K562 (cell line): ENCODE results near the gene EIF1B. TPM values are rescaled to one million over a fixed set of nuclear protein-coding genes. Genes with fewer than 3 reads are reported as not detected.

Experiments used
- ATAC-seq: fragments of 200-7000 bp; cut with Tn5 transposase; 3 replicates; pipeline ENCODE4 v1.9.1; 2020; ENCODE audit warnings: moderate library complexity
- BruUV-seq: library from RNA; stranded (reverse); fragments of 400-500 nt; replicated peaks from 2 replicates; lab custom pipeline; 2021; lab: Mats Ljungman, UMichigan
- CTCF ChIA-PET: fragments of 300-600 bp; formaldehyde crosslinking; extraction: SDS; loops from one replicate; lab custom pipeline; 2021; ENCODE audit warnings: low intra/inter-chr PET ratio; lab: Yijun Ruan, JAX
- POLR2A ChIA-PET: fragments of 300-600, 350-650 bp; sonication (Branson Sonifier 250); formaldehyde crosslinking; extraction: SDS; loops from one replicate; lab custom pipeline; 2021; ENCODE audit warnings: antibody characterized with exemption, inconsistent platforms; lab: Yijun Ruan, JAX
- DNase-seq, 4 experiments: peaks; one replicate each; pipeline versions ENCODE4 v3.0.0 to v3.0.0-alpha.2; 2011 to 2018; ENCODE audit warnings: low spot score in 3 of 4, mixed read lengths in 3 of 4; ENCODE audit errors: extremely low read depth in 1 of 4
- FAIRE-seq: peaks from 2 replicates; lab custom pipeline; 2011; peaks lifted over from hg19 to GRCh38; lab: Jason Lieb, UNC
- H2AFZ ChIP-seq: 2 replicates; pipeline ENCODE4 v1.6.0; 2011; ENCODE audit warnings: low read depth, low read length, control low read depth, inconsistent platforms
- H3K27ac ChIP-seq: fragments of 200-600 bp; 3 replicates; pipeline ENCODE4 v1.8.0; 2011; ENCODE audit warnings: low read depth, mild to moderate bottlenecking, control low read depth, inconsistent platforms, low read length, moderate library complexity, mixed read lengths; ENCODE audit errors: extremely low read depth
- H3K27me3 ChIP-seq, 2 experiments: fragments of 300-600 bp in 1 of 2; 2 replicates in 1 of 2; 3 replicates in 1 of 2; pipeline versions ENCODE4 v1.6.0 to v1.8.0; 2011; ENCODE audit warnings: inconsistent platforms in 2 of 2, low read length in 2 of 2, mild to moderate bottlenecking in 1 of 2, mixed read lengths in 1 of 2, moderate library complexity in 1 of 2; ENCODE audit not compliant: control insufficient read depth in 2 of 2, insufficient read depth in 2 of 2
- H3K36me3 ChIP-seq: fragments of 300-600 bp; 3 replicates; pipeline ENCODE4 v1.8.0; 2011; ENCODE audit warnings: mild to moderate bottlenecking, low read length, inconsistent platforms; ENCODE audit not compliant: control insufficient read depth, insufficient read depth
- H3K4me1 ChIP-seq, 2 experiments: fragments of 200-600 bp in 1 of 2; replicated peaks in 1 of 2; 2 replicates in 1 of 2; 3 replicates in 1 of 2; pipeline versions ENCODE4 v1.5.1 to v1.8.0; 2011; ENCODE audit warnings: inconsistent platforms in 2 of 2, low read length in 2 of 2, mild to moderate bottlenecking in 1 of 2, mixed read lengths in 1 of 2, moderate library complexity in 1 of 2; ENCODE audit not compliant: control insufficient read depth in 2 of 2, insufficient read depth in 2 of 2
- H3K4me2 ChIP-seq: 2 replicates; pipeline ENCODE4 v1.6.1; 2011; ENCODE audit warnings: low read length, control low read depth, inconsistent platforms, mixed read lengths; ENCODE audit not compliant: insufficient read depth
- H3K4me3 ChIP-seq: fragments of 200-600 bp; sonication (generic), shearing (Covaris generic); 2 replicates; pipeline ENCODE4 v1.5.1; 2016; ENCODE audit warnings: control low read depth, inconsistent platforms
- H3K79me2 ChIP-seq: fragments of 200-600 bp; 3 replicates; pipeline ENCODE4 v1.8.0; 2011; ENCODE audit warnings: low read length, inconsistent platforms; ENCODE audit not compliant: control insufficient read depth, insufficient read depth
- H3K9ac ChIP-seq, 2 experiments: 2 replicates each; pipeline versions ENCODE4 v1.6.0 to v1.6.1; 2011; ENCODE audit warnings: low read depth in 2 of 2, low read length in 2 of 2, control low read depth in 1 of 2, inconsistent platforms in 1 of 2, mild to moderate bottlenecking in 1 of 2, mixed read lengths in 1 of 2; ENCODE audit not compliant: insufficient read depth in 1 of 2
- H3K9me1 ChIP-seq: one replicate; pipeline ENCODE4 v1.6.0; 2011; ENCODE audit warnings: inconsistent platforms, mild to moderate bottlenecking, low read length, moderate library complexity; ENCODE audit not compliant: control insufficient read depth, insufficient read depth
- H3K9me3 ChIP-seq: replicated peaks from 2 replicates; pipeline ENCODE4 v1.5.1; 2011; ENCODE audit warnings: low read depth, low read length, inconsistent platforms; ENCODE audit not compliant: control insufficient read depth, insufficient read depth
- H4K20me1 ChIP-seq: replicated peaks from 2 replicates; pipeline ENCODE4 v1.6.1; 2011; ENCODE audit warnings: low read length, inconsistent platforms, mixed read lengths; ENCODE audit not compliant: control insufficient read depth, insufficient read depth
- CAMTA2 ChIP-seq: fragments of 250-450 bp; sonication (Bioruptor Pico); conservative IDR thresholded peaks from 2 replicates; pipeline ENCODE4 v1.5.1; 2022
- CCAR2 ChIP-seq: fragments of 200-400 bp; formaldehyde crosslinking; IDR thresholded peaks from 2 replicates; pipeline ENCODE4 v1.6.1; 2017; ENCODE audit warnings: mild to moderate bottlenecking, low read depth, low read length
- CHD1 ChIP-seq: fragments of 200-600 bp; sonication (generic); IDR thresholded peaks from one replicate; pipeline ENCODE4 v1.6.1; 2012; ENCODE audit warnings: mild to moderate bottlenecking, moderate library complexity, low read length, inconsistent platforms
- DNMT1 ChIP-seq: fragments of 450-650 bp; IDR thresholded peaks from 2 replicates; pipeline ENCODE4 v1.6.1; 2016; ENCODE audit warnings: antibody characterized with exemption, mild to moderate bottlenecking
- MECOM ChIP-seq: fragments of 250-450 bp; sonication (Bioruptor Pico); IDR thresholded peaks from 2 replicates; pipeline ENCODE4 v1.8.0; 2022; ENCODE audit warnings: inconsistent platforms
- POLR2AphosphoS5 ChIP-seq: IDR thresholded peaks from 2 replicates; pipeline ENCODE4 v1.6.1; 2011; ENCODE audit warnings: mild to moderate bottlenecking, low read depth, low read length, moderate library complexity; ENCODE audit not compliant: control insufficient read depth, insufficient read depth
- RBM22 ChIP-seq: fragments of 200-400 bp; formaldehyde crosslinking; IDR thresholded peaks from 2 replicates; pipeline ENCODE4 v1.6.1; 2018; ENCODE audit warnings: low read length, low read depth; ENCODE audit not compliant: poor library complexity, severe bottlenecking
- TBL1XR1 ChIP-seq, 2 experiments: IDR thresholded peaks; 2 replicates each; pipeline ENCODE4 v1.6.1; 2012; ENCODE audit warnings: improper control_type of control experiment in 2 of 2, low read length in 2 of 2, mild to moderate bottlenecking in 1 of 2
- TRIM28 ChIP-seq: fragments of 450-650 bp; IDR thresholded peaks from 2 replicates; pipeline ENCODE4 v1.6.1; 2017
- ZFP1 ChIP-seq: fragments of 450-650 bp; formaldehyde crosslinking; IDR thresholded peaks from 2 replicates; pipeline ENCODE4 v1.4.0; 2020; ENCODE audit warnings: mild to moderate bottlenecking, mixed read lengths
- WGBS: fragments of 100-300 bp; shearing (Covaris generic); methylation state at CpG from one replicate; pipeline ENCODE4 v1.1.6; 2016; ENCODE audit warnings: low coverage, mixed read lengths; ENCODE audit not compliant: insufficient coverage; ENCODE audit errors: missing lambda C conversion rate; 5-methylcytosine and 5-hydroxymethylcytosine counted together
- in situ Hi-C: fragments of 300-500 bp; cut with MboI; formaldehyde crosslinking; loops from 4 replicates; pipeline ENCODE4 v1.15.0; 2018; ENCODE audit warnings: inconsistent platforms, mixed read lengths
- intact Hi-C: fragments of 100-400 bp; cut with micrococcal nuclease; formaldehyde crosslinking; loops from 2 replicates; pipeline ENCODE4 v1.14.2; 2022
- polyA plus RNA-seq, 8 experiments: library from polyadenylated mRNA; depleted of rRNA in 4 of 8; stranded (reverse) in 5 of 8; unstranded in 3 of 8; fragments of >200 nt; fragmentation: Nextera tagmentation in 2 of 8; fragmentation: Illumina TruSeq in 1 of 8; extraction: Ambion mirVana in 2 of 8; extraction: Trizol in 1 of 8; gene quantifications; 2 replicates each; pipeline versions ENCODE4 v1.2.1 to v1.2.3, GENCODE V29; 2011 to 2014; ENCODE audit warnings: inconsistent platforms in 1 of 8, missing spikeins in 1 of 8
- total RNA-seq, 7 experiments: library from RNA; depleted of rRNA in 6 of 7; stranded (reverse); fragments of >200 nt in 6 of 7; fragmentation: Illumina TruSeq in 2 of 7; extraction: Trizol in 2 of 7; gene quantifications; 2 replicates each; pipeline versions ENCODE4 v1.2.1 to v1.2.3, GENCODE V29; 2011 to 2021; ENCODE audit warnings: low replicate concordance in 1 of 7
- TF ChIP-seq, protein P1 (sequence below), 2 experiments: fragments of 450-650 bp; IDR thresholded peaks; 2 replicates each; pipeline ENCODE4 v1.6.1; 2016; ENCODE audit warnings: mild to moderate bottlenecking in 2 of 2, borderline replicate concordance in 1 of 2, low read depth in 1 of 2, moderate library complexity in 1 of 2
- TF ChIP-seq, protein P2 (sequence below): IDR thresholded peaks from 3 replicates; pipeline ENCODE4 v1.6.1; 2011; ENCODE audit warnings: borderline replicate concordance, mild to moderate bottlenecking; ENCODE audit not compliant: insufficient read length, insufficient read depth

The EIF1B gene
- total and polyA plus RNA-seq, 9 of the 15 experiments (the other 6 are each of a cell fraction or from before 2014, with no cell fraction given) = 18.1 to 184 (median 78.9) TPM

DNA sequence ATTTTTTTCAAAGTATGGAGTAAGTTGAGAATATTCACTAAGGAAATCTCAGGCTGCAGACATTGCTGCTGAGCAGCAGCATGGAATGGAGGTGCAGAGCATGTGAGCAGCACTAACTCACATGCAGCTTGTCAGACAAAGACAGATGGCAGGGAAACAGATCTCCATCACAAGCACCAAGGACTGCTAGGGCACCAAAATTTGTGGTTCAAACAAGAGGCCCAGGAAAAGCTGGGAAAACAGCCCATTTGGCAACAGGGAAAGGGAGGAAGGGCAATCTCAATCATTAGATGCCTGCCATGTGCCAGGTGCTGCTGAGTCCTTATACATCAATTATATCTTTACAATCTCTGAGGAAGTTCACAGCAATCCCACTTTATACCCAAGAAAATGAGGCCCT, 47.2 kb upstream of the EIF1B start (continued):
- TF ChIP-seq TBL1XR1 (IDR thresholded peaks at IDR 0.05; ENCODE audit: low read length in 2 of 2) (no peak), TRIM28 (no peak), DNMT1 (no peak), RBM22 (no peak), POLR2AphosphoS5 (no peak), CHD1 (no peak), CAMTA2 (CRISPR knock-in tag) (no peak), CCAR2 (no peak), ZFP1 (CRISPR knock-in tag) (no peak)

DNA sequence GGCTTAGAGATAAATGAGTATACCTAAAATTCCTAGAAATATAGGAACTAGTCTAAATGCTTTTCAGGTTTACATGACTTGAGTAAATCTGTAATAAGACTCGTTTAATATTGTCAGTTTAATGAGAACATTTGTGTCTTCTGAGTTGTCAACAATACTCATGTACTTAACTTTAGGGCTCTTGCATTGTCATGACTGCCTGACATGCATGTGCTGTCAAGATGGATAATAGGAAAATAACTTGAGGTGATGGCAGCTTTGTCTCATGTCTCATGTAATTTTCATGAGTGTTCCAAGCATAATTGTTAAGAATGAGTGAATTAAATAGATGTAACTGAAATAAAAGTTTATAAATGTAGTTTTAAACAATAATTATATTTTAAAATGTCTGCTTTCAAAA, 45.1 kb upstream of the EIF1B start:
- in situ Hi-C loops (no loop called here), intact Hi-C loops (no loop called here)
- Histone ChIP-seq H3K9ac (no peak overlapping the region), H3K36me3 (no peaks in the 10 kb centered on the region), H3K27me3 (peaks cover 0 to 4% of the 10 kb centered on the region in 2 experiments; a peak in 1 of 5 replicates), H3K4me3 (no peak overlapping the region), H4K20me1 (no peaks in the 10 kb centered on the region), H3K27ac (no peak overlapping the region), H3K4me2 (no peak overlapping the region), H3K9me3 (no peaks in the 10 kb centered on the region), H3K9me1 (no peaks in the 10 kb centered on the region), H3K79me2 (no peaks in the 10 kb centered on the region), H2AFZ (no peak overlapping the region), H3K4me1 (no peaks in the 10 kb centered on the region; a peak in 2 of 5 replicates)
- WGBS = 4% methylated on average over 1 of the region's 1 CpG
- DNase-seq (no peak), ATAC-seq (no peak), FAIRE-seq (no peak)
- no TSS peak for BruUV-seq
- ChIA-PET POLR2A (interaction anchor here (0.9 to 1.5 kb wide), 2 partner anchors 8 to 44 kb away, joined by 3 to 4 read pairs; no protein-coding TSS in a partner anchor), CTCF (no interaction called here)
- no peak for TF ChIP-seq MECOM (CRISPR knock-in tag)
- no peak for TF ChIP-seq ZFP1 (CRISPR knock-in tag)
- TF ChIP-seq, protein P1, sequence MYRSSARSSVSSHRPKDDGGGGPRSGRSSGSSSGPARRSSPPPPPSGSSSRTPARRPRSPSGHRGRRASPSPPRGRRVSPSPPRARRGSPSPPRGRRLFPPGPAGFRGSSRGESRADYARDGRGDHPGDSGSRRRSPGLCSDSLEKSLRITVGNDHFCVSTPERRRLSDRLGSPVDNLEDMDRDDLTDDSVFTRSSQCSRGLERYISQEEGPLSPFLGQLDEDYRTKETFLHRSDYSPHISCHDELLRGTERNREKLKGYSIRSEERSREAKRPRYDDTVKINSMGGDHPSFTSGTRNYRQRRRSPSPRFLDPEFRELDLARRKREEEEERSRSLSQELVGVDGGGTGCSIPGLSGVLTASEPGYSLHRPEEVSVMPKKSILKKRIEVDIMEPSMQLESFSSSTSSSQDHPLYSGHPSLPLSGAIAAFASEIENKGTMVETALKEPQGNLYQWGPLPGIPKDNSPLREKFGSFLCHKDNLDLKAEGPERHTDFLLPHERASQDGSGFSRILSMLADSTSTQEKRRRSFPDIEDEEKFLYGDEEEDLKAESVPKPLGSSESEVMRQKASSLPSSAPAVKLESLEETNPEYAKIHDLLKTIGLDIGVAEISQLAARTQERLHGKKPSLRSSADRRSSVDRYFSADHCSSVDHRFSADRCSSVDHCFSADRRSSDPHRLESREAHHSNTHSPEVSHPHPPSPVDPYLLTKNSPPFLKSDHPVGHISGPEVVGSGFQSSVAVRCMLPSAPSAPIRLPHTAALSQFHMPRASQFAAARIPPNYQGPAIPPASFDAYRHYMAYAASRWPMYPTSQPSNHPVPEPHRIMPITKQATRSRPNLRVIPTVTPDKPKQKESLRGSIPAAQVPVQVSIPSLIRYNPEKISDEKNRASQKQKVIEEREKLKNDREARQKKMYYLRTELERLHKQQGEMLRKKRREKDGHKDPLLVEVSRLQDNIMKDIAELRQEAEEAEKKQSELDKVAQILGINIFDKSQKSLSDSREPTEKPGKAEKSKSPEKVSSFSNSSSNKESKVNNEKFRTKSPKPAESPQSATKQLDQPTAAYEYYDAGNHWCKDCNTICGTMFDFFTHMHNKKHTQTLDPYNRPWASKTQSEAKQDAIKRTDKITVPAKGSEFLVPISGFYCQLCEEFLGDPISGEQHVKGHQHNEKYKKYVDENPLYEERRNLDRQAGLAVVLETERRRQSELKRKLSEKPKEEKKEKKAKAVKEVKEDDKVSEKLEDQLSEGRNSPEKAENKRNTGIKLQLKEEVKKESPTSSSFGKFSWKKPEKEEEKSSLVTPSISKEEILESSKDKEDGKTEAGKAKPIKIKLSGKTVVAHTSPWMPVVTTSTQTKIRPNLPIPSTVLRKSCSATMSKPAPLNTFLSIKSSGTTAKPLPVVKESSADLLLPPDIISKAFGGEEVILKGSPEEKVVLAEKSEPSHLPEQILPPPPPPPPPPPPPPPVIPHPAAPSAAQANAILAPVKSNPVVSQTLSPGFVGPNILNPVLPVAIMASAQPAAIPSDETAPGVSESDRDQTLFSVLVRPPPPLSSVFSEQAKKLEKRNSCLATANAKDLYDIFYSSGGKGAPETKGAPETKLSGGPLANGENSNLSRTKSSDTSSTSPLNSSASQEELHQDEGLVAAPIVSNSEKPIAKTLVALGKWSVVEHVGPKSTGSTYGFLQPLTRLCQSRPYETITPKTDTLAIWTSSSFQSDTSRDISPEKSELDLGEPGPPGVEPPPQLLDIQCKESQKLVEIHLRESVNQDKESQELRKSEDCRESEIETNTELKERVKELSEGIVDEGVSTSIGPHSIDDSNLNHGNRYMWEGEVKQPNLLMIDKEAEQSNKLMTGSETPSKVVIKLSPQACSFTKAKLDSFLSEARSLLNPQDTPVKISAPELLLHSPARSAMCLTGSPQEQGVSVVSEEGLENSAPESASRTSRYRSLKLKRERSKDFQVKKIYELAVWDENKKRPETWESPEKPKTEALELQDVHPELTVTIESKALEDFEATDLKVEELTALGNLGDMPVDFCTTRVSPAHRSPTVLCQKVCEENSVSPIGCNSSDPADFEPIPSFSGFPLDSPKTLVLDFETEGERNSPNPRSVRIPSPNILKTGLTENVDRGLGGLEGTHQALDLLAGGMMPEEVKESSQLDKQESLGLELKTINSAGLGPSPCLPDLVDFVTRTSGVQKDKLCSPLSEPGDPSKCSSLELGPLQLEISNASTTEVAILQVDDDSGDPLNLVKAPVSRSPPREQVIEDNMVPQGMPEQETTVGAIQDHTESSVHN (IDR thresholded peaks at IDR 0.05; ENCODE audit: borderline replicate concordance in 1 of 2, low read depth in 1 of 2) = no peak
- TF ChIP-seq, protein P2, sequence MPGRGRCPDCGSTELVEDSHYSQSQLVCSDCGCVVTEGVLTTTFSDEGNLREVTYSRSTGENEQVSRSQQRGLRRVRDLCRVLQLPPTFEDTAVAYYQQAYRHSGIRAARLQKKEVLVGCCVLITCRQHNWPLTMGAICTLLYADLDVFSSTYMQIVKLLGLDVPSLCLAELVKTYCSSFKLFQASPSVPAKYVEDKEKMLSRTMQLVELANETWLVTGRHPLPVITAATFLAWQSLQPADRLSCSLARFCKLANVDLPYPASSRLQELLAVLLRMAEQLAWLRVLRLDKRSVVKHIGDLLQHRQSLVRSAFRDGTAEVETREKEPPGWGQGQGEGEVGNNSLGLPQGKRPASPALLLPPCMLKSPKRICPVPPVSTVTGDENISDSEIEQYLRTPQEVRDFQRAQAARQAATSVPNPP = no peak
